Neuronal stem cell (in vitro differentiated cells): ENCODE measurements around the gene CRIP3.

Experiments used
- DNase-seq: peaks from one replicate; pipeline ENCODE4 v3.0.0-alpha.2; 2013; ENCODE audit warnings: low spot score
- H2AFZ ChIP-seq: one replicate; pipeline ENCODE4 v1.6.1; 2013; ENCODE audit warnings: mild to moderate bottlenecking, low read length, inconsistent platforms
- H2AK5ac ChIP-seq: 2 replicates; pipeline ENCODE4 v1.6.1; 2013; ENCODE audit warnings: low read depth, mild to moderate bottlenecking, inconsistent platforms, low read length, moderate library complexity, mixed read lengths
- H2BK120ac ChIP-seq: 2 replicates; pipeline ENCODE4 v1.6.1; 2013; ENCODE audit warnings: low read depth, mild to moderate bottlenecking, inconsistent platforms, low read length, moderate library complexity, mixed read lengths
- H2BK12ac ChIP-seq: one replicate; pipeline ENCODE4 v1.6.1; 2013; ENCODE audit warnings: low read length, inconsistent platforms
- H2BK15ac ChIP-seq: 2 replicates; pipeline ENCODE4 v1.6.1; 2013; ENCODE audit warnings: mild to moderate bottlenecking, low read length, inconsistent platforms, mixed read lengths
- H2BK5ac ChIP-seq: one replicate; pipeline ENCODE4 v1.6.1; 2013; ENCODE audit warnings: inconsistent platforms, mild to moderate bottlenecking, low read length, moderate library complexity
- H3K14ac ChIP-seq: one replicate; pipeline ENCODE4 v1.6.1; 2013; ENCODE audit warnings: low read length, inconsistent platforms
- H3K18ac ChIP-seq: 2 replicates; pipeline ENCODE4 v1.6.1; 2013; ENCODE audit warnings: low read length, inconsistent platforms
- H3K23ac ChIP-seq: 2 replicates; pipeline ENCODE4 v1.6.1; 2013; ENCODE audit warnings: low read depth, mild to moderate bottlenecking, mixed read lengths, low read length, inconsistent platforms; ENCODE audit not compliant: poor library complexity
- H3K27ac ChIP-seq: replicated peaks from 3 replicates; pipeline ENCODE4 v1.5.1; 2013; ENCODE audit warnings: low read length, inconsistent platforms
- H3K27me3 ChIP-seq, 3 experiments: 2 replicates each; pipeline ENCODE4 v1.6.1; 2013; ENCODE audit warnings: low read length in 3 of 3, mild to moderate bottlenecking in 2 of 3, inconsistent platforms in 1 of 3, low read depth in 1 of 3, mixed read lengths in 1 of 3, moderate library complexity in 1 of 3; ENCODE audit not compliant: control insufficient read depth in 3 of 3, insufficient read depth in 3 of 3
- H3K36me3 ChIP-seq, 2 donors: replicated peaks in 1 of 2; 2 replicates each; pipeline ENCODE4 v1.6.1; 2013; ENCODE audit warnings: low read length in 2 of 2; ENCODE audit not compliant: control insufficient read depth in 2 of 2, insufficient read depth in 2 of 2
- H3K4ac ChIP-seq: 2 replicates; pipeline ENCODE4 v1.6.1; 2013; ENCODE audit warnings: inconsistent platforms, mild to moderate bottlenecking, low read length, moderate library complexity
- H3K4me1 ChIP-seq, 2 donors: 1 replicate in 1 of 2; 2 replicates in 1 of 2; pipeline ENCODE4 v1.6.1; 2013; ENCODE audit warnings: low read length in 2 of 2, low read depth in 1 of 2; ENCODE audit not compliant: control insufficient read depth in 2 of 2, insufficient read depth in 1 of 2
- H3K4me2 ChIP-seq: one replicate; pipeline ENCODE4 v1.6.1; 2013; ENCODE audit warnings: mild to moderate bottlenecking, low read length, inconsistent platforms; ENCODE audit not compliant: insufficient read depth, poor library complexity, severe bottlenecking
- H3K4me3 ChIP-seq, 2 donors: 2 replicates each; pipeline ENCODE4 v1.5.1; 2013; ENCODE audit warnings: low read length in 2 of 2, mild to moderate bottlenecking in 2 of 2, inconsistent platforms in 1 of 2, moderate library complexity in 1 of 2
- H3K79me1 ChIP-seq: one replicate; pipeline ENCODE4 v1.6.1; 2013; ENCODE audit warnings: low read depth, mild to moderate bottlenecking, inconsistent platforms, low read length, moderate library complexity
- H3K9ac ChIP-seq: one replicate; pipeline ENCODE4 v1.6.1; 2013; ENCODE audit warnings: mild to moderate bottlenecking, low read depth, low read length, inconsistent platforms; ENCODE audit not compliant: poor library complexity
- H3K9me3 ChIP-seq, 2 donors: replicated peaks in 1 of 2; 2 replicates each; pipeline versions ENCODE3 to v1.6.1; 2013; ENCODE audit warnings: low read length in 2 of 2, mild to moderate bottlenecking in 2 of 2, inconsistent platforms in 1 of 2, low read depth in 1 of 2, mixed read lengths in 1 of 2, moderate library complexity in 1 of 2; ENCODE audit not compliant: control insufficient read depth in 2 of 2, insufficient read depth in 1 of 2
- H4K8ac ChIP-seq: one replicate; pipeline ENCODE4 v1.6.1; 2013; ENCODE audit warnings: low read depth, mild to moderate bottlenecking, inconsistent platforms, low read length, moderate library complexity
- H4K91ac ChIP-seq: one replicate; pipeline ENCODE4 v1.6.1; 2013; ENCODE audit warnings: low read length, low read depth, mild to moderate bottlenecking, inconsistent platforms; ENCODE audit not compliant: poor library complexity
- WGBS, 2 donors: extraction: QIAGEN DNeasy Blood & Tissue Kit; methylation state at CpG; one replicate each; pipeline ENCODE4 v1.1.7; 2013; ENCODE audit warnings: missing lambda C conversion rate in 2 of 2, mixed read lengths in 1 of 2; ENCODE audit not compliant: insufficient read length in 2 of 2, insufficient replicate concordance in 1 of 2; ENCODE audit errors: extremely low coverage in 2 of 2; 5-methylcytosine and 5-hydroxymethylcytosine counted together

The CRIP3 gene

GRCh38 chr6:43338243-43338642 is 29.6 kb upstream of the CRIP3 start:
- Histone ChIP-seq H3K4ac (no peak overlapping the region), H3K23ac (no peak overlapping the region), H3K27ac (no peak overlapping the region), H2BK15ac (no peak overlapping the region), H3K9me3 (no peaks in the 10 kb centered on the region), H3K18ac (no peak overlapping the region), H2BK120ac (no peak overlapping the region), H2BK12ac (no peak overlapping the region), H3K4me1 (no peaks in the 10 kb centered on the region), H3K36me3 (peaks cover 23 to 70% of the 10 kb centered on the region in 2 donors), H3K14ac (no peak overlapping the region), H3K9ac (no peak overlapping the region), H3K27me3 (no peaks in the 10 kb centered on the region), H4K91ac (no peak overlapping the region), H2AK5ac (no peak overlapping the region), H3K4me3 (no peak overlapping the region), H3K79me1 (no peaks in the 10 kb centered on the region), H2AFZ (no peak overlapping the region), H4K8ac (no peak overlapping the region), H3K4me2 (no peak overlapping the region), H2BK5ac (no peak overlapping the region)
- no peak for DNase-seq

DNA sequence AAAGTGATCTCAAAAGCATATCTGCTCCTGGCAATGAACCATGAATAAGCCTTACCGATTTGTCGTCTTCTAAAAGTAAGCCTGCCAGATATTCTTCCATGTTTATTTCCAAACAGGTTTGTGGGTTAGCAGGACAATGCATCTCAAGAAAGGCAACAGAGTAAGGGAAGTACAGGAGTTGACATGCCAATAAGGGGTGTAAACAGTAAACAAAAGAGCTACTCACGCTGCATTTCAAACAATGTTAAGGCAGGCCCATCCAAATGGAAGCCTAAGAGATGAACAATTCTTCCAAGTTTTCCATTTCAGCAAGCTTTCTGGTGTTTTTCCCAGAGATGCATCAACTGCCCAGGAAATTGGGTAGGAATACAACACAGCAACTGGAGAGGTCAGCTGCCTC is 27.8 kb upstream of the CRIP3 start:
- Histone ChIP-seq H3K4ac (no peak overlapping the region), H2BK120ac (no peak overlapping the region), H3K23ac (no peak overlapping the region), H3K18ac (no peak overlapping the region), H2BK5ac (no peak overlapping the region), H3K36me3 (peaks cover 16 to 52% of the 10 kb centered on the region in 2 donors), H4K91ac (no peak overlapping the region), H3K4me2 (no peak overlapping the region), H2BK12ac (no peak overlapping the region), H3K9ac (no peak overlapping the region), H3K27me3 (no peaks in the 10 kb centered on the region), H3K4me1 (no peaks in the 10 kb centered on the region), H3K14ac (no peak overlapping the region), H3K4me3 (no peak overlapping the region), H2AK5ac (no peak overlapping the region), H2AFZ (no peak overlapping the region), H4K8ac (no peak overlapping the region), H3K79me1 (no peaks in the 10 kb centered on the region), H2BK15ac (no peak overlapping the region), H3K27ac (no peak overlapping the region), H3K9me3 (no peaks in the 10 kb centered on the region)
- no CpG with 5 or more reads among the region's 3 CpGs for whole genome bisulfite sequencing, 2 donors
- DNase-seq = no peak

GRCh38 chr6:43335469-43335868 is 26.8 kb upstream of the CRIP3 start:
- H3K27me3 ChIP-seq = no peaks in the 10 kb centered on the region
- H3K23ac ChIP-seq = no peak overlapping the region
- H3K9ac ChIP-seq = no peak overlapping the region
- H2BK15ac ChIP-seq = no peak overlapping the region
- H3K79me1 ChIP-seq = no peaks in the 10 kb centered on the region
- H3K18ac ChIP-seq = no peak overlapping the region
- no peak overlapping the region for H2AK5ac ChIP-seq
- no peak overlapping the region for H3K4me2 ChIP-seq
- no peak overlapping the region for H2BK12ac ChIP-seq
- H2BK120ac ChIP-seq = no peak overlapping the region
- H3K4ac ChIP-seq = no peak overlapping the region
- H3K9me3 ChIP-seq = no peaks in the 10 kb centered on the region
- H2BK5ac ChIP-seq = no peak overlapping the region
- H3K27ac ChIP-seq = no peak overlapping the region
- no peak for DNase-seq
- H3K36me3 ChIP-seq = peaks cover 16 to 43% of the 10 kb centered on the region in 2 donors
- WGBS, 2 donors = no CpG with 5 or more reads among the region's 3 CpGs
- no peak overlapping the region for H4K91ac ChIP-seq
- H4K8ac ChIP-seq = no peak overlapping the region
- no peaks in the 10 kb centered on the region for H3K4me1 ChIP-seq
- no peak overlapping the region for H2AFZ ChIP-seq
- no peak overlapping the region for H3K4me3 ChIP-seq
- no peak overlapping the region for H3K14ac ChIP-seq

DNA sequence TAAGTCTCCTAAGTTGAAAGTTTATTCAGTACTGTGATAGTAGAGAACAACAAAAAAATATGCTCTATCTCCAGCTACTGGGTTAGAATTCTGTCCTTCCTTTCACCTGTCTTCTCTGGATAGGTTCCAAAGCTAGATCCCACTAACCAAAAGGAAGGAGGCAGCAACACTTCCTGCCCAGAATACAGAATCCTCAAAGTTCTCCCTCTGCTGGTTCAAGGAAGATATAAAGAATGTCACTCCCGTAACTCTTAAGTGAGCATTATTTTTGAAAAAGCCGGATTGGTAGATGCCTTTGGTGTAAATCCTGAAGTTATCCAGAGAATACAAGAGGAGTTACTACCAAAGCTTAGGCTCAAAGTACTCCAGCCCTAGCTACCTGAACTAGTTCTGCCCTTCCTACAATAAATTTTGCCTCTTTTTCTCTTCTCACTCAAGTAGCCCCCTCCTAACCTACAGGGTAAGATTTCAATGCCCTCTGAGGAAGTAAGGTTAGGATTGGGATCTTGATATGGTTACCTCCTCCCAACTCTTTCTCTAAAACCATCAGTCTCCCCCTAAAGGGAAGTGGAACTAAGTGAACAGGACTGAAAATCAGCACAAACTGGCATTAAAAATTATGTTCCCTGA is 26.0 kb upstream of the CRIP3 start:
- Histone ChIP-seq H3K4ac (no peak overlapping the region), H4K8ac (no peak overlapping the region), H3K27me3 (no peaks in the 10 kb centered on the region), H3K9me3 (no peaks in the 10 kb centered on the region), H3K18ac (no peak overlapping the region), H3K4me3 (no peak overlapping the region), H2BK5ac (no peak overlapping the region), H3K14ac (no peak overlapping the region), H3K79me1 (no peaks in the 10 kb centered on the region), H2BK15ac (no peak overlapping the region), H2AFZ (no peak overlapping the region), H3K36me3 (peaks cover 13 to 34% of the 10 kb centered on the region in 2 donors), H2BK120ac (no peak overlapping the region), H3K4me1 (no peaks in the 10 kb centered on the region), H3K23ac (no peak overlapping the region), H2BK12ac (no peak overlapping the region), H3K27ac (no peak overlapping the region), H3K4me2 (no peak overlapping the region), H4K91ac (no peak overlapping the region), H2AK5ac (no peak overlapping the region), H3K9ac (no peak overlapping the region)
- peak; percentile 38 for DNase-seq
- no CpG with 5 or more reads among the region's 2 CpGs for WGBS, 2 donors
